ENCODE data around the gene PARP8.
"Not testable (repeated sequence)": the region's sequence is repeated elsewhere in the genome, so short reads cannot be mapped to it uniquely, and the experiment has no call there.

- TF ChIP-seq CTCF (optimal IDR thresholded peaks at IDR 0.05 in 1 of 3, IDR thresholded peaks at IDR 0.05 in 1 of 3, conservative IDR thresholded peaks at IDR 0.05 in 1 of 3; ENCODE audit: extremely low read depth in 1 of 3, insufficient read depth in 2 of 3, low read length in 3 of 3); EZH2 (IDR thresholded peaks at IDR 0.05; ENCODE audit: low read length): not testable (repeated sequence)
Observed at GRCh38 chr5:50694626-50695025, 28.2 kb downstream of the PARP8 start.
